Hepatic stellate cell (primary cell): ENCODE results near the gene MED13.

Experiments
- DNase-seq: peaks from one replicate; pipeline ENCODE4 v3.0.0; 2011; ENCODE audit warnings: low spot score

MED13 gene, protein sequence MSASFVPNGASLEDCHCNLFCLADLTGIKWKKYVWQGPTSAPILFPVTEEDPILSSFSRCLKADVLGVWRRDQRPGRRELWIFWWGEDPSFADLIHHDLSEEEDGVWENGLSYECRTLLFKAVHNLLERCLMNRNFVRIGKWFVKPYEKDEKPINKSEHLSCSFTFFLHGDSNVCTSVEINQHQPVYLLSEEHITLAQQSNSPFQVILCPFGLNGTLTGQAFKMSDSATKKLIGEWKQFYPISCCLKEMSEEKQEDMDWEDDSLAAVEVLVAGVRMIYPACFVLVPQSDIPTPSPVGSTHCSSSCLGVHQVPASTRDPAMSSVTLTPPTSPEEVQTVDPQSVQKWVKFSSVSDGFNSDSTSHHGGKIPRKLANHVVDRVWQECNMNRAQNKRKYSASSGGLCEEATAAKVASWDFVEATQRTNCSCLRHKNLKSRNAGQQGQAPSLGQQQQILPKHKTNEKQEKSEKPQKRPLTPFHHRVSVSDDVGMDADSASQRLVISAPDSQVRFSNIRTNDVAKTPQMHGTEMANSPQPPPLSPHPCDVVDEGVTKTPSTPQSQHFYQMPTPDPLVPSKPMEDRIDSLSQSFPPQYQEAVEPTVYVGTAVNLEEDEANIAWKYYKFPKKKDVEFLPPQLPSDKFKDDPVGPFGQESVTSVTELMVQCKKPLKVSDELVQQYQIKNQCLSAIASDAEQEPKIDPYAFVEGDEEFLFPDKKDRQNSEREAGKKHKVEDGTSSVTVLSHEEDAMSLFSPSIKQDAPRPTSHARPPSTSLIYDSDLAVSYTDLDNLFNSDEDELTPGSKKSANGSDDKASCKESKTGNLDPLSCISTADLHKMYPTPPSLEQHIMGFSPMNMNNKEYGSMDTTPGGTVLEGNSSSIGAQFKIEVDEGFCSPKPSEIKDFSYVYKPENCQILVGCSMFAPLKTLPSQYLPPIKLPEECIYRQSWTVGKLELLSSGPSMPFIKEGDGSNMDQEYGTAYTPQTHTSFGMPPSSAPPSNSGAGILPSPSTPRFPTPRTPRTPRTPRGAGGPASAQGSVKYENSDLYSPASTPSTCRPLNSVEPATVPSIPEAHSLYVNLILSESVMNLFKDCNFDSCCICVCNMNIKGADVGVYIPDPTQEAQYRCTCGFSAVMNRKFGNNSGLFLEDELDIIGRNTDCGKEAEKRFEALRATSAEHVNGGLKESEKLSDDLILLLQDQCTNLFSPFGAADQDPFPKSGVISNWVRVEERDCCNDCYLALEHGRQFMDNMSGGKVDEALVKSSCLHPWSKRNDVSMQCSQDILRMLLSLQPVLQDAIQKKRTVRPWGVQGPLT (N-terminal part only)

DNA sequence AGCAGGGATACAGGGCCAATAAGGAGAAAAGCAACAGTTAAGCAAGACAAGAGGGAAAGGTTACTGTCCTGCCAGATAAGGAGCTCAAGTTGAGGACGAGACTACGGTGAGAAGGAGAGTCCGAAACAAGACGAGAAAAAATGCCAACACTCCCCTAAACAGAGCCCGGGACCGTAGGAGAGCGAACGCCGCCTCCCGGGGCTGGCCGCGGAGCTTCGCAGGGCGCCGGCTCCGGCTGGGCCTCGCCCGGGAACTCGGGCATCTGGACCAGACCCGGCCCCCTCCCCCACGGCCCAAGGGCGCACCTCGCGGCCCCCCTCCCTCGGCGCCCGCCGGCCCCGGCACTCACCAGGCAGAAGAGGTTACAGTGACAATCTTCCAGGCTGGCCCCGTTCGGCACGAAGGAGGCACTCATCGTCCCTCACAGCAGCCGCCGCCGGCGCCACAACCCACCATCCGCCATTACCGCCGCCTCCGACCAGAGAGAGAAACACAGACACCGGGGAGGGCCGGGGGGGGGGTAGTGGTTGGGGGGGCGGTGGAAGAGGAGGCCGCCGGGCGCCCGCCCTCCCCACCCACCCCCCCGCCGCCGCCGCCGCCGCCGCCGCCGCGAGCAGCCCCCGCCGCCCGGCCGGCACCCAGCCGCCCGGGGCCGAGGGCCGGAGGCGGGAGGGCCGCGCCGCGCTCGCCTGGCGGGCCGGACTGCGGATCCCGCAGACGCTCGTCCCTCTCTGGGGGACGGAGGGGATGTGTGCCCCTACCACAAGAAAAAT is at the start of gene MED13:
MED13 (minus strand) TSS at position 488 of the 773 bp plus-strand sequence; CDS start at position 415, 73 bp downstream.
- DNase-seq, result peak; percentile 63

DNA sequence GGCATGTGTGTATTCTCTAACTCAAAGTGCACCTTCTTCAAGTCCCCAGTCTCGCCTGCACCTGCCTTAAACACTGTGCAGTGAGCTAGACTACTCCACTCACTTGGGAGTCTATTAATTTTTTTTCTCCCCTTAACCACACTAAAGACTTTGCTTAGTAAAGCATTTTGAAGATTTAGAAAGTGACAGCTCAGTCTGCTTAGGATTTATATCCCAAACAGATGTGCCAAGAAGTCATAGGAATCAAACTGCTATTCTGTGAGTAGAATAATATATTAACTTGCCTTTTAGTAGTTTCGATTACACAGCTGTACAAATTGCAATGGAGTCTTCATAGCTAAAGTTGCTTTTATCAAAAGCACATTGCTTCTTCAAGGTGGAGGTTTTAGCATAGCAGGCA is 47.2 kb upstream of the MED13 start:
- no peak for DNase-seq

DNA sequence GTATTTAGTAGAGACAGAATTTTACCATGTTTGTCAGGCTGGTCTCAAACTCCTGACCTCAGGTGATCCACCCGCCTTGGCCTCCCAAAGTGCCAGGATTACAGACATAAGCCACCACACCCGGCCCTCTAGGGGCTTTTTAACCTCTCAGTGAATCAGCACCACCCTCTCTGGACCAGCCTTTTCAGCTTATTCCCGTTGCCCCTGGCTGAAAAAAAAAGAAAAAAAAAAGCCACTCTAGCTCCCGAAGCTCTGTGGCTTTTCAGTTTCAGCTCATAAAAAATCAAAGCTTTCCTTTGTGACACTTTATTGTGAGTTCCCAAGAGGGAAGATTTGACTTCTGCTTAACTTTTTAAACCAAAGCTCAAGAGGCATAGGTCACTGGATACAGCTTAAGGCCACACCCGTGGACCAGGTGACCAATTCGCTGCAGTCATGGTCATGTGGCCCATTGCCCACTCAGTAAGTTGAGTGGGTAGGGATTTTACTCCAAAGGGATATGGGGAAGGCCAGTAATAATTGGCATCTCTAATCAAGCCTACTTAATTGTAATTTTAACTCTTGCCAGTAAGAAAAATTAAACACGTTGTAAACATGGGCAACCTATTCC is 46.6 kb upstream of the MED13 start:
- DNase-seq, result no peak

DNA sequence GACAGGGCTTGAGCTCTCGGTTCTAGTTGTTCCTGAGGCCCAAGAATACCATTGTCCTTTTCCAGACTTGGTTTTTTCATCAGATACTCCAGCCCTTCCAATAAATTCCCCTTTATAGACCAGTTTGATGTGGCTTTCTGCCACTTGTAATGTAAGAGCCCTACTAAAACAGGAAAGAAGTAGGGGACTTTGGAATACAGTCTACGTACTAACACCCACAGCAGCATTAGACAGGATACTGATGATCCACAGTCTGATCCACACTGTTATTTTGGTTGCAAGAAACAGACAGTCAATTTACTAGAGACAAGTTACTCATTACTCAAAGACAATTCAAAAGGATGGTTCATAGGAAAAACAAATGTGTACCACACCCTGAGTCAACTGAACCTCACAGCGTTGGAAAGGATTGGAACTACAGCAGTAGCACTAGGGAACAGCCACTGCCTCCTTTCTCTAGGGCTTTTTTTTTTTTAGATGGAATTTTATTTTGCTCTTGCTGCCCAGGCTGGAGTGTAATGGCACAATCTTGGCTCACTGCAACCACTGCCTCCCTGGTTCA is 45.9 kb upstream of the MED13 start:
- DNase-seq, result no peak

DNA sequence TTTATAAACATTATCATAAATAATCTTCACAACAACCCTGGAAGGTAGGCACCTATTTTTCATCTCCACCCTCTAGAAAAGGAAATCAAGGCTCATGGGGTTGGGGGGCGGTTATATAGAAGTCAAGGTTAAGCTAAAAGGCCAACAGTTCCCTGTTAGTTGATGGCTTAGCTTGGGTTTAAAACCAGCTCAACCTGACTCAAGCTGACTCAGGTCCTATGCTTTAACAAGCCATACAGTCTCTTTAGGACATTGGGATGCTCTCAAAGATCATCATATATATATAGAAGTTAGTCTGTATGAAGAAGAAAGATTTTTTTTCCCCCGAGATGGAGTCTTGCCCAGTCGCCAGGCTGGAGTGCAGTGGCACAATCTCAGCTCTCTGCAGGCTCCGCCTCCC is 44.8 kb upstream of the MED13 start:
- no peak for DNase-seq

DNA sequence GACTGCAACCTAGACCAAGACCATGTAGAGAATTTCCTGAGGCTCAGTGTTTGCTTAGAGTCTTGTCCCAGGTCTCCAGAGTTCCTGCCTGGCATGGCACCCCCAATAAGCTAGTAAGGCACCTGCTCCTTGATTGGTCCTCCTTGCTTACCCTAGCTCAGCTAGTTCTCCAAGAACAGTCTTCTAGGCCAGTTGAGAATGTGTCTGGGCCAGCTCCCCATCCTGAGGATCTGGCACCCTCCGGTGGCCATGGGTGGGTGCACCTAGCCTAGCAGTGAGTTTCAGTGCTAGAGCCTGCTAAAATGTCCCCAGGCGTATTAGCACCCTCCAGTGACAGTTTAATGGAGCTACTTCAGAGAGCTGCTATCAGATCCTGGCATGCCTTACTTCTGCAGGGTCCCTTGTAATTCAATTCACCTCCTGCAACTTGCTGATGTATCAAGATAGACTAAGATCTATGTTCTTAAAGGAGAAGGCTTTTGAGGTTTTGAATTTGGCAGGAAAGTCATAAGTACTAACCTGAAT is 44.4 kb upstream of the MED13 start:
- DNase-seq, result peak; percentile 40

DNA sequence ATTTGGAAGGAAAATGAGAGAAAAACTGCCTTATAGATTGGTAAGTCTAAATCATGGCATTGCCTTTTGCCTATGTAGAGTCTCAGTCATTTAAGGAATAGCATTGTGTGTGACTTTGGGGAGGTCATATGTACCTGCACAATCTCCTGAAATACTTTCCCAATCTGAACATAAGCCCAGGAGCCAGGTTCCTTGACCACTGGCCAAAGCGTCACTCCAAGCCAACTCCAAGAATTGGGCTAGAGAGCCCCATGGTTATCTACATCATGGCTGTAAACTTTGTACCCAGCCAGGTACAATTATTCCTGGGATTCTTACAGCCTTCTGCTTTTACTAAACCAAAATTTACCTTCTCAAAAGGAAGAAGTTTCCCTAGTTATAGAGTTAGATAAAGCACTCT is 40.8 kb upstream of the MED13 start:
- no peak for DNase-seq

DNA sequence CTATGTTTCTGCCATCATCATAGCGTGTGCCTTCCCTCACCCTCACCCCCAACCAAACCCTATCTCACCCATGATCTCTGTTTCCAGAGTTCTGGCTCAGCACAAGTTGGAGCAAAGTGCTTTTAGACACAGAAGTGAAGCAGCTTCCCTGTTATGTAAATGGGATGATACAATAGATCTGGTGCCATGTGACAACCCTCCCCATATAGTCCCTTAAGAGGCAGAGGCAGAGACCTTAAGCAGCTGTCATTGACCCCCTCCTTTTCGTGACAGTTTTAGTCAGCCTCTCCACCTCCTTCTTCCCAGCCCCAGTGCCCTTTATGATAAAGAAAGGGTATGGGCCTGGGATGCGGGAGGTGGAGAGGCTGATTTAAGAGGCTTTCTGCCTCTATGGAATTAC is 40.3 kb upstream of the MED13 start:
- DNase-seq, result no peak

DNA sequence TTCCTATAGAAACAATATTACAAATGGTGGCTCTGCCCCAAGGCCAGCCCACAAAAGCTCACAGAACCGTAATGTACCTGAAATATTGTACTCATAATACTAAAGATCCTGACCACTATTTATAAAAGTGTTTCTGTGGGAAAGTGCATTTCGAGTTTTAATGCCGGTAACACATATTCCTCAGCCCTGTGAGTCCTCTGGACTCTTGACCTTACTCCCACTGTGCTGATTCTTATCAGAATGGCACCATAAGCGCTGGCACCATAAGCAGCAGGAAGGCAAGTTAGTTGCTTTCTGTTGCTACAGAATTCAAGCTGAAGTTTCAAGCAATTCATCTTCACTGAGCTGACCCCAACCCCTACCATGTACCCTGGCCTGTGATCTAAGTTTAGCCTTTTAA is 36.4 kb upstream of the MED13 start:
- no peak for DNase-seq

DNA sequence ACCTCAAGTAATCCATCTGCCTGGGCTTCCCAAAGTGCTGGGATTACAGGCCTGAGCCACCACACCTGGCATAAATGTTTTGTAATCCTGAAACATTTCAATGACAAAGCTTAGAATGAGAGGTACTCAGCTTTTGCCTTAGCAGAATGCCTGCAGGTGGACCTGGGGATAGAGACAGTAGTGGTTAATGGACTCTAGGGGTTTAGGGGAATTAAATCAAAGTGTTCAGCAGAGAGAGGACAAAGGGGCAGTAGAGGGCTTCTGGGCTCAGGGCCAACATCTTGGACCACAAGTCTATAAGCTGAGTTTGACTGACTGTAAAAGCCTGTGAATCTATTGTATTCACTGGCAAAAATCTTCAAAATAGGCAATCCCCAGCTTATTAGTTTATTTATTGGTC is 36.0 kb upstream of the MED13 start:
- no peak for DNase-seq

DNA sequence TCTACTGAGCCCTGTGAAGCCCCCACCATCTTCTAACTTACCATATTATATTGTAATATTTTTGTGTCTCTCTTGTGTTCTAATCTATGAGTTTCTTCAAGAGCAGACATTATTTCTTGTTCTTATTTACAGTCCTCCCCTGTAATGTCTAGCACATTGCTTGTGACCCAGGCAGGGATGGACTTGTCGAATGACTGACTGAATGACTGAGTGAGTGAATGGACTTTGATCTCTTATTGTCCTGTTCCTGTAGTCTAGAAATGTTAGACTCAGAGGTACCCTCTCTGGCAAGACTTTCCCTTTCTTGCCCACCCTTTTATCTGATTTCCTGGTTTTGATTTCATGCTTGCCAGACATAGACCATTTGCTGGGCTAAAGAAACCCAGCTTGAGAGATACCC is 35.0 kb upstream of the MED13 start:
- no peak for DNase-seq

DNA sequence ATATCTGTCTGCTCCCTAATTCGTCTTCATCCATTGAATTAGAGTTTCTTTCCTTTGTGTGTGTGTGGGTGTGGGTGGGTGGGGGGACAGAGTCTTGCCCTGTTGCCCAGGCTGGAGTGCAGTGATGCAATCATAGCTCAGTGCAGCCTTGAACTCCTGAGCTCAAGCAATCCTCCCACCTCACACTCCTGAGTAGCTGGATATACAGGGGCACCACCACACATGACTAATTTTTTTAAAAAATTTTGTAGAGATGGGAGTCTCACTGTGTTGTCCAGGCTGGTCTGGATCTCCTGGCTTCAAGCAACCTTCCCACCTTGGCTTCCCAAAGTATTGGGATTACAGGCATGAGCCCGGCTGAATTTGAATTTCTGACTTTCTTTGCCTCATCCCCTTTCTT is 34.5 kb upstream of the MED13 start:
- DNase-seq, result no peak

DNA sequence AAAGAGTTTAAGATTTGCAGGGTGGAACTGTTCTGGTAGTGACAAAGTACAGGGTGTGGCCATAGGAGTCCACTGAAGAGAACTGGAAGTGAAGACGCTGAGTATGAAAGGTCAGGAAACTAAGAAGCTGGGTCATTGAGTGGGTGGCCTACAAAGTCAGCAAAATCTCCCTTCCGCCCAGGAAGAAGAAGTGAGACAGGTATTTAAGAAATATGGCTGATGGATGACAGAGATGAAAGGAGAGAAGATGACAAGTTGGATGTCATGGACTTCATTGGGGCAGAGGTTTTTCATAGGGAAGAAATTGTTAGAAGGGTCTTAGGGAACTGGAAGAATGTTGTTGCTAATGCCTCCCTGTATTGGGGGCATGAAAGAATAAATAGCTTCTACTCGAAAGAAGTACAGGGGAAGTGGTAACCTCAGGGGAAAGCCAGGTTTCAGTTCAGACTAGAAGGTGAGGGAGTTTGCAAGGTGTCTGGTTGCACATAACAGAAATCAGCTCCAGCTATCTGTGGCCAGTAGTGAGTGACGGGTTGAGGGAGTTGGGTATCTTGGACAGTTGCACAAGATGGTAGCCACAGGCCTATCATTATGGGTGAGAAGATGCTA is 33.6 kb upstream of the MED13 start:
- no peak for DNase-seq

DNA sequence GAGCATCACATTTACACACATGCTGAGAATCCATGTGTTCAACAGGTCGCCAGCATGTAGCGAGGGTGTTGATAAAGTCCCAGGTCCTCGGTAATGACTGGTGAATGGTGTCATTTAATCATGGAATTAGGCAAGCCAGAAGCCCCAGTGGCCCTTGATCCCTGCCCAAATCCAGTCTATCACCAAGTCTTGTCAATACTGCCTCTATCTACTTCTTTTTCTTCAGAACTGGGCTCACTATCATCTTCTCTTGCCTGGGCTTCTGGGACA is 31.3 kb upstream of the MED13 start:
- DNase-seq, result no peak

DNA sequence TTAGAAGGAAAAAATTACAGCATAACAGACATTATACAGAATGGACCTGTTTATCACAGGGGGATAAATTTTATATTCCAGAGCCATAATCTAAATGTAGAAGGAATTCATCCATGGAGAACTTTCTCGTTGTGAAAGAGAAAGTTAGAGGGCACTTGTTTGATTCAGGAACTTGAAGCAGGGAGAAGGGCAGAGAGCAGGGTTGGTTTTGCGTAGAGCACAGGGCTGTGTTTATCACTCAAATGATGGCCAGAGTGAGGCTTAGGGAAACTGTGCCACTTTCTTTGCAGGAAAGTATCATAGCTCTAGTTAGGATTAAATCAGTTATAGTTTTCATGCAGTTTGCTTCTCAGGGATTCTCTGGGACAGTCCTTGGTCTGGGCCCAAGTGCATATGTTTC is 29.1 kb upstream of the MED13 start:
- DNase-seq, result no peak

DNA sequence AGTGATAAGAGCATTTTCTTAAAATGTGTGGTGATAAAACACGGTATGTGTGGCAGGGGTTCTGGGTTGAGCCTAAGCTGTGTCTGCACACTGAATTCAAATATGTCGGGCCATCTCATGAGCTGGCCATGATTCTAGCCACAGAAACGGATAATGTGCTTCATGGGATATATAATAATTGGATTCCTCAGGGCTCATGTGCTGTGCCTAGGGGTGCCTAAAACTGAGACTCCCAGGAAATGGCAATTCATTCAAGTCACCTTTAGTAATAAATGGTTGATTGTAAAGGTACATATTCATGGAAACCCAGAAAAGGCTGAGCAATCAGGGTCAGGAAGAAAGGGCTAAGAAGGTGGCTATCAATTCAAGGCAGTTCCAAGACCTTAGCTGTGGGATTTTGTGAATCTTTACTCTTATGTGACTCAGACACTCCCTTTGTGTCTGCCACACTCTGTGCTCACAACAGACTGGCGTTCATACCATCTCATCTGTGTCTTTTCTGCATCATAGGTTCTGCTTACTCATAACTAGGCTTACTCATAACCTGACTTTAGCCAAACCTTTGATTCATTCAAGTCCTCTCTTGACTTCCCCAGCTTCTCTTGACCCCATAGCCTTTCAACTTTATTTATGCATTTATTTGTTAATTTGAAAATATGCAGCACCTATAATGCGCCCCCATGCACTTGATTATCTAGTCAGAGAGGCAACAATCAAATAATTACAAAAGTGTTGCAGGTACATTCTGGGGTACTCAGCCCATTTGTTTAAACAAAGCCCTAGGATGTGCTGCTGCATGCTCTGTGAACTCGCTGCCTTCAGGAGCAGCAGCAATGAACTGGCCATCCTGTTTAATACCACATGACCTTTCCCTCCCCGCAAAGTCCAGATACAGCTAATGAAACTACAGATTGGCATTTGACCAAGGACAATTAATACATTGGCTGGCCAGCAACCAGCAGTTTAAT is 28.4 kb upstream of the MED13 start:
- DNase-seq, result peak; percentile 36

DNA sequence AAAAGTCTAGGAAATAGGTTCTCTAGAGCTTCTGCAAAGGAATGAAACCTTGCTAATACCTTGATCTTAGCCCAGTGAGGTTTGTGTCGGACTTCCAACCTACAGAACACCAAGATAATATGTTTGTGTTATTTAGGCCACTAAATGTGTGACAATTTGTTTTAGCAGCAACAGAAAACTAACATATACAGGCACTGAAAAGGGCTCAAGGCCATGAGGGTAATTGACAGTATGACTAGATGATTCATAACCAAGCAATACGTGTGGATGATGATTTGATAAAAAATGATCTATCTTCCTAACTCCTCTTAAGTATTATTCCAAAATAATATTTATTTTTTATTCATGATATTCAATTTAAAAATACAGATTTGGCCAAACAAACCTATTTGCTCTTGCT is 27.7 kb upstream of the MED13 start:
- DNase-seq, result no peak

DNA sequence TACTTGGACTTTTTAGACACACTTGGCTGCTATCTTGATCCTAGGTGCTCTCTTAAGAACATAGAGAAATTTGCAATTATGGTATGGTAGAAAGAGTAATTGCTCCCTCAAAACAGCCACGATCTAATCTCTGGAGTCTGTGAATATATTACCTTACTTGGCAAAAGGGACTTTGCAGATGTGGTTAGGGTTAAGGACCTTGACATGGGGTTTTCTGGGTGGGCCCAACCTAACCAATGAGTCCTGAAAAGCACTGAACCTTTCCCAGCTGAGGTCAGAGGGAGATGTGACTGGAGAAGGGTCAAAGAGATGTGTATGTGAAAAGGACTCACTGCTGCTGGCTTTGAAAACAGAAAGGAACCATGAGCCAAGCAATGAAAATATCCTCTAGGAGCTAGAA is 26.7 kb upstream of the MED13 start:
- DNase-seq, result no peak

DNA sequence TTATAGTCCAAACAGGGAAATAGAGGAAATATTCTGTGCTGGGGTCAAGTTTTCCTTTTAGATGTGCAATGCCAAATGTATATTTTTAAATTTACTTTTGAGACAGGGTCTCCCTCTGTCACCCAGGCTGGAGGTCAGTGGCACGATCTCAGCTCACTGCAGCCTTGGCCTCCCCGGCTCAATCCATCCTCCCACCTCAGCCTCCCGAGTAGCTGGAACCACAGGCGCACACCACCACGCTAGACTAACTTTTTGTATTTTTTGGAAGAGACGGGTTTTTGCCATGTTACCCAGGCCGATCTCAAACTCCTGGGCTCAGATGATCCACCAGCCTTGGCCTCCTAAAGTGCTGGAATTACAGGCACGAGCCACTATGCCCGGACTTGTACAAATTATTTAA is 25.8 kb upstream of the MED13 start:
- no peak for DNase-seq
